ENCODE results near the gene VPS8.

DNA sequence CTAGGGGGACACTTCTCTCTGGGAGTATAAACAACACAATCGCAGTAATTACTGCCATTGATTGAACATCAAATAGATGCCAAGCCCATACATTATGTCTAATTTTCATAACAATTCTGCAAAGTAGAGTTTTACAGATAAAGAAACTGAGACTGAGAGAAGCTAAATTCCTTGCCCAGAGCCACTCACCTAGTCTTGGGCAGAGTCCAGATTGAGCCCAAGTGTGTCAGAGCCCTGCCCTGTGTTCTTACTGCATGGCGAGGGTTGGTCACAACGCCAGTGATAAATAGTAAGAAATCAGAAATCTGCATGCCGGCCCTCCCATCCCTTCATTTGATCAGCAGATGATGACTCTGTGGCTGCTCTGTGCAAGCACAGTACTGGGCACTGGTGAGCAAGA lies 234.6 kb downstream of the VPS8 start:
- TF ChIP-seq CTCF (IDR thresholded peaks at IDR 0.05; ENCODE audit: low read length): no peak
- no peak for TF ChIP-seq EZH2 (IDR thresholded peaks at IDR 0.05; ENCODE audit: borderline replicate concordance, low read length)

Data from OCI-LY1 (cell line).